ENCODE data around the gene PHF21B.

- TF ChIP-seq REST (IDR thresholded peaks at IDR 0.05; ENCODE audit: low read depth) (no peak), RAD21 (IDR thresholded peaks at IDR 0.05; ENCODE audit: low read depth) (peak; percentile 25; the same call in 1 of the 2 replicates), CEBPB (IDR thresholded peaks at IDR 0.05) (no peak), USF1 (IDR thresholded peaks at IDR 0.05) (no peak), NFIC (IDR thresholded peaks at IDR 0.05) (no peak), MAX (IDR thresholded peaks at IDR 0.05) (no peak), EP300 (IDR thresholded peaks at IDR 0.05; ENCODE audit: borderline replicate concordance) (no peak), EGR1 (IDR thresholded peaks at IDR 0.05) (no peak), FOXM1 (IDR thresholded peaks at IDR 0.05; ENCODE audit: borderline replicate concordance, low read depth) (no peak), CREB1 (IDR thresholded peaks at IDR 0.05; ENCODE audit: low read depth) (no peak)
Measured at GRCh38 chr22:44889255-44889878, 120.4 kb downstream of the PHF21B start.

All from Ishikawa (cell line).